Fibroblast of the aortic adventitia (primary cell): ENCODE results near the gene CAMK1D. TPM values are rescaled to one million over a fixed set of nuclear protein-coding genes. Genes with fewer than 3 reads are reported as not detected.

ENCODE experiments used
- DNase-seq: peaks from one replicate; pipeline ENCODE4 v3.0.0-alpha.2; 2010; ENCODE audit warnings: low read depth
- H3K4me3 ChIP-seq: 2 replicates; pipeline ENCODE4 v1.5.1; 2011; ENCODE audit warnings: low read depth, mild to moderate bottlenecking, control low read depth, low read length, moderate library complexity
- CTCF ChIP-seq: IDR thresholded peaks from 2 replicates; pipeline ENCODE4 v1.5.1; 2011; ENCODE audit warnings: mild to moderate bottlenecking, low read length, control low read depth, inconsistent platforms; ENCODE audit not compliant: insufficient read depth
- total RNA-seq: library from RNA; depleted of rRNA; stranded (reverse); fragments of >200 nt; gene quantifications from 2 replicates; pipeline ENCODE4 v1.2.3, GENCODE V29; 2012; ENCODE audit warnings: low replicate concordance

The CAMK1D gene
- total RNA-seq, 1 donor, result 9.8 TPM

GRCh38 chr10:12631787-12632562, 282.6 kb downstream of the CAMK1D start:
- no peak for DNase-seq
- no peak overlapping the region for H3K4me3 ChIP-seq
- no peak for TF ChIP-seq CTCF

DNA sequence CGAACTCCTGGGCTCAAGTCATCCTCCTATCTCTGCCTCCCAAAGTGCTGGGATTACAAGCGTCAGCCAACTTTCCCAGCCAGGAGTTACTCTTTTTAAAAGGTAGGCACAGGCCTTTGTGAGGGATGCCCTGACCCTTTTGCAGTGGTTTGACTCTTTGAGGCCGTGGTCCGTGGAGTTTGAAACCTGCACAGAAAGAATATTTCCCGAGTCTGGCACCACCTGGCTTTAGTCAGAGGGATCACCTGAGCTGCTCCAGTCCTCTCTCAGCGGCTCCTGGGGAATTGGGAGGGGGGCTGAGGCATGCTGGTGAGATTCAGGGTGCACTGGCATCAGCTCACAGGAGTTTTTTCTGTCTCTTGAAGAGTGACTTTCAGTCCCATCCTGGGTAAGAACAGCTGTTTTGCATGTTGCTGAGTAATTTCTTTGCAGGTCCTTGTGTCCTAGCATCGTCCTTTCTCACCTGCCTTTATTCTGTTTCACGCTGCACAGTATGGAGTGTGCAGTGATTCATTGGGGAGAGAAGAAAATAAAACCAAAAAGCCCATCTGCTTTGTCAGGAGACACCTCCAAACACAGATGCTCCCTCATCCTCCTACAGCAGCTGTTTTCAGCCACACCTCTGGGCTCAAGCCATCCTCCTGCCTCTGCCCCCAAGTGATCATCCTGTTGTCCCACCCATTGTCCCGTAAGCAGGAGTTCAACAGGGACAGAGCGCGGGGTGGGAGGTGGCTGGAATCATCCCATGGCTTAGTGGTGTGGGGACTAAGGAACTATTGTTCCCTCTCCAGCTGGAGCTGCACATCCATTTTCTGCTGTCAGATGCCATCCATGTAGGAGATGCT, 284.7 kb downstream of the CAMK1D start:
- DNase-seq, result no peak
- TF ChIP-seq CTCF, result no peak
- H3K4me3 ChIP-seq, result no peak overlapping the region

- no peak for TF ChIP-seq CTCF
- no peak overlapping the region for H3K4me3 ChIP-seq
- DNase-seq, result no peak
These were observed 285.2 kb downstream of the CAMK1D start for GRCh38 chr10:12634621-12634931.

- no peak overlapping the region for H3K4me3 ChIP-seq
- no peak for DNase-seq
- TF ChIP-seq CTCF, result no peak
These were observed 285.8 kb downstream of the CAMK1D start for GRCh38 chr10:12635127-12635541.

DNA sequence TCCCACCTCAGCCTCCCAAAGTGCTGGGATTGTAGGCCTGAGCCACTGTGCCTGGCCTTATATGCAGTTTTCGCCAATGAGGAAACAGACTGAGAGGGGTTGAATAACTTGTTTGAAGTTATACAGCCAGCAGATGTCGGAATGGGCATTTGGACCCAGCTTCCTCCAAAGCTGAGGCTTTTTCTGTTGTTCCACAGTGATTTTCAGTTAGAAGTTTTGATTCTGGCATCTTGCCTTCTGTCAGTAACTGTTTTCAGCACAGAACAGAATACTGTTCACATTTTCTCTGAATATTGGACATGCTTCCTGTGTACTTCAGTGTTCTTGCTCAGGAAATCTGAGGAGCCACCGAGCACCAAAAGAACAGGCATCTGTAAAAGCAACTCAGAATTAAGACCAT, 287.2 kb downstream of the CAMK1D start:
- TF ChIP-seq CTCF, result no peak
- H3K4me3 ChIP-seq, result no peak overlapping the region
- no peak for DNase-seq

GRCh38 chr10:12637649-12638048, 288.3 kb downstream of the CAMK1D start:
- TF ChIP-seq CTCF, result no peak
- H3K4me3 ChIP-seq, result no peak overlapping the region
- no peak for DNase-seq
